Measurements from ENCODE around the gene TSSK6.
A peak's percentile ranks its signal among the peaks of the same experiment; 100 is the strongest.

TSSK6 gene

DNA sequence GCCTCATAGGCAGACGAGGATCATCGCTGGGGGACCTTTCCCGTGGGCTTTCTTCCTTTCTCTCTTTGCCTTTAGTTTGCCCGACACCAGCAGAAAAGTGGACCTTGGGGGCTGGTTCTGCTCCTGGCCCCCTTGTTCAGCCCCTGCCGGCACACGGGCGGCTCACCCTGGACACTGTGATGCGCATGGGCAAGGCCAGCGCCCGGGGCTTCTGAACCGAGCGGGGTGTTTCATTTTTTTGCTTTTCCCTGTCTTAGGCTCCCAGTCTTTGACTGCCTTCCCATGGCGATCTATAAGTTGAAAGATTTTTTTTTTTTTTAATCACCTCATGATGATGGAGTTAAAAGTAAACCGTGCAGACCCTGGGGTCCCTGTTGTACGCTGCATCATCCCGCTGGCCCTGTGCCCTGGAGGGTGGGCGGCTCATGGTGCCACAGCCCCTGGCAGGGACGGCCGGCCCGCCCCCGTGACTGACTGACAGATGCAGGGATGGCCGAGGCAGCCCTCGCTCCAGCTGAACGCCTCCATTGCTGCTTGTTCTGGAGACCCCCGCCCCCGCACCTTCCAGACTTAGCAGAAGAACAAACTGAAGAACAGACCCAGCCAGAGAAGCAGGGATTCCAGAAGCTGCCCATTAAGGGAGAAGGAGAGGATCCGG is 9.6 kb downstream of the TSSK6 start:
- DNase-seq (ENCODE audit: low read depth in 2 of 2): no peak

DNA sequence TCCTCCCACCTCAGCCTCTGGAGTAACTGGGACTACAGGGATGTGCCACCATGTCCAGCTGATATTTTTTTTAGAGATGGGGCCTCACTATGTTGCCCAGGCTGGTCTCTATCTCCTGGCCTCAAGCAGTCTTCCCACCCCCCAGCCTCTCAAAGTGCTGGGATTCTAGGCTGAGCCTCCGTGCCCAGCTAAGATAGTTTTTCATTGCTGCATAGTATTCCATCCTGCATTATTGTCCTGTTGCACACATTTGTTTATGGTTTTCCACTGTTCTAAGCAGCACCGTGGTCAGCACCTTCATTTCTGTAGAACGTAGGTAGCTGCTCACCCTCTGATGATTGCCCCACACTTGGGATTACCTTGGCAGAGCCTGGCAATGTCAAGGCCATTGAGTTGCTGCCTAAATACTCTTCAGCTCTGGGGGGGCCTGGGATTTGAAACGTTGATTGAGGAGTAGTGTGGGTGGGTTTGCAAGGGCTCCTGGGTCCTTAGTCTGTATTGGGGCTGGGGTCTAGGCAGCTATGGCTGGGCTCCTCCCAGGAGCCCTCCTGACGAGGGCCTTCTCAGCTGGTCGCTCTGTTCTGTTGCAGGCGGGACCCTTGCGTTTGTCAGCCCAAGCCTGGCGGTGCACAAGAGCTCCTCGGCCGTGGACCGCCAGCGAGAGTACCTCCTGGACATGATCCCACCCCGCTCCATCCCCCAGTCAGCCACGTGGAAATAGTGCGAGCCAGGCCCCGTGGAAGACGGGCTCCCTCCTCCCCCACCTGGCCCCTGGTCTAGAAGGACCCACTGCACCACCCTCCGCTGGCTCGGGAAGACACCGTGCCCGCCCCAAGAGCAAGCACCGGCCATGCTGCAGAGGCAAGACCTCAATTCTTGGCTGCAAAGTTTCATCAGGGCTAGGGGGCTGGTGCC is 10.3 kb downstream of the TSSK6 start:
- DNase-seq (ENCODE audit: low read depth in 2 of 2): no peak

DNA sequence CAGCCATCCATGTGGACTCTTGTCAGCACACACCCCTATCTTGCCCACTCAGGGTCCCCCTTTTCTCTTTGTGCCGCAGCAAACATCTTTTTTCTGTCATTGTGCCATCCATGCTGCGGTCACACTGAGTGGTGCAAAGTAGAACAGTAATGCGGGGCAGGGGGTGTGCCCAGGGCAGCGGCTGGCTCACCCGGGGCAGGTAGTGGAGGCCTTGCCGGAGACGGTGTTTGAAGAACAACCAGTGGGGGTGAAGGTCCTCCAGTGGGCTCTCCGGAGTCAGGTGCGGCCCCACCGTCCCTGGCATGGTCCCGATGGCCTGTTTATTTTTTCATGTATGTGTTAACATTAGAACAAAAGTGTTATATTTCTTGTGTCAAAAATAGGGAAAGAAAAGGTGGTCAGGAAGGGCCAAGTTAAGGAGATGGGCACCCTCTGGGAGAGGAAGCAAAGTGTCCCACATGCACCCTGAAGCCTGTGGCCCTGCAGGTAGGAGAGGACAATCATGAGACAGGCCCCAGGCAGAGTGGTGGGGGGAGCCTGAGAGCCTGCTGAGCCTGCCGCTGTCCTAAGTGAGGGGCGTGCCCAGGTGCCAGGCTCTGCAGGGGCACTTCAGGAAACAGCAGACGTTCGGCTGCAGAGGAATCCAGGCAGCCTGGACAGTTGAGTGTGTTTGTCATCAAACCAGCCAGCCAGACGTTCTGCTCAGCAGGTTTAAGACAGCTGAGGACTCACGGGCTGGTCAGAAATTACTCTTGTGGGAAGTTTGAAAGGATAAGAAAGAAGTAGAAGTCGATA is 12.3 kb downstream of the TSSK6 start:
- DNase-seq (ENCODE audit: low read depth in 2 of 2): no peak

DNA sequence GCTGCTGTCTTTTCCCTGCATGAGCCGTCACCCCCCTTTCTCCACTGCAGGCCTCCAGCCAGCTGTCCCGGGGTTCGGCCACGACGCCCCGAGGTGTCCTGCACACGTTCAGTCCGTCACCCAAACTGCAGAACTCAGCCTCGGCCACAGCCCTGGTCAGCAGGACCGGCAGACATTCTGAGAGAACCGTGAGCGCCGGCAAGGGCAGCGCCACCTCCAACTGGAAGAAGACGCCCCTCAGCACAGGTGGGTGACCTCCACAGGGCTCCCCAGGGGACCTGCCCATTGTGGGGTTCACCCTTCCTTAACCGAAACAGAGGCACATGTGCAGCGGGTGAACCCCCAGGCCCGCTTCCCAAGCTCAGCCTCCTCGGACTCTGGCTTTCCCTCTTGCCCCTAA is 13.1 kb downstream of the TSSK6 start:
- DNase-seq (ENCODE audit: low read depth in 2 of 2): no peak

DNA sequence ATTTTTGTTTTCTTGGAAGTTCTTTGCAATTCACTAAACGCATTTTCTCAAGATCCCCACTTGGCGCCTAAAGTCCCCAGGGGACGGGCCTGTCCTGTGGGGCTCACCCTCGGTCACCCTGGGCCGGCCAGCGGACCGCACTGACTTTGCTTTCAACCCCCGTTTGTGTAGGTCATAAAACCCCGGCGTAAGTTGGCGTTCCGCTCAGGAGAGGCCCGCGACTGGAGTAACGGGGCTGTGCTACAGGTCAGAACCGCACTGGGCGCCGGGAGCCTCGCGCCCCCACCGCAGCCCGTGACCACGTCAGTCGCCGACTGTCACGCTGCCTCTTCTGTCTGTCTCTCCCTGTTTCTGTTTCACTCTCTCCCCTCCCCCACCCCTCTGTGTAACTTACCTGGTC is 13.6 kb downstream of the TSSK6 start:
- DNase-seq (ENCODE audit: low read depth in 2 of 2): no peak

DNA sequence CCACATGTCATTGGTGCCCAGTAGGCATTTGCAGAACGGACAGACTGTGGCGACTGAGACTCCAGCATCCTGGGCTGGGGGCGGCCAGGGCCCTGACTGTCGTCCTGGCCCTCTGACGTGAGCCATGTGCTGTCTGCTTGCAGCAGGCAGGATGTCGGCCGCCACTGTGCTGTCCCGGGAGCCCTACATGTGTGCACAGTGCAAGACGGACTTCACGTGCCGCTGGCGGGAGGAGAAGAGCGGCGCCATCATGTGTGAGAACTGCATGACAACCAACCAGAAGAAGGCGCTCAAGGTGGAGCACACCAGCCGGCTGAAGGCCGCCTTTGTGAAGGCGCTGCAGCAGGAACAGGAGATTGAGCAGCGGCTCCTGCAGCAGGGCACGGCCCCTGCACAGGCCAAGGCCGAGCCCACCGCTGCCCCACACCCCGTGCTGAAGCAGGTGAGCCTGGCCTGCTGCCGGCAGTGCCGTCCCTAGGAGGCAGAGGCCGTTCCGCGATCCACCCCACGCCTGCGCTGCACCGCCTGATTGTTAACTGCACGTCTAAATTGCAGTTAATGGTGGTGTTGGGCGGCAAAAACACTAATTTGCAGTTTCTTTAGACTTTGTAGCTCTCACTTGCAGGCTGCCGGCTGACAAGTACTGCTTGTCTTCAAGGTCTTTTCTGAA is 14.2 kb downstream of the TSSK6 start:
- no peak for DNase-seq (ENCODE audit: low read depth in 2 of 2)

DNA sequence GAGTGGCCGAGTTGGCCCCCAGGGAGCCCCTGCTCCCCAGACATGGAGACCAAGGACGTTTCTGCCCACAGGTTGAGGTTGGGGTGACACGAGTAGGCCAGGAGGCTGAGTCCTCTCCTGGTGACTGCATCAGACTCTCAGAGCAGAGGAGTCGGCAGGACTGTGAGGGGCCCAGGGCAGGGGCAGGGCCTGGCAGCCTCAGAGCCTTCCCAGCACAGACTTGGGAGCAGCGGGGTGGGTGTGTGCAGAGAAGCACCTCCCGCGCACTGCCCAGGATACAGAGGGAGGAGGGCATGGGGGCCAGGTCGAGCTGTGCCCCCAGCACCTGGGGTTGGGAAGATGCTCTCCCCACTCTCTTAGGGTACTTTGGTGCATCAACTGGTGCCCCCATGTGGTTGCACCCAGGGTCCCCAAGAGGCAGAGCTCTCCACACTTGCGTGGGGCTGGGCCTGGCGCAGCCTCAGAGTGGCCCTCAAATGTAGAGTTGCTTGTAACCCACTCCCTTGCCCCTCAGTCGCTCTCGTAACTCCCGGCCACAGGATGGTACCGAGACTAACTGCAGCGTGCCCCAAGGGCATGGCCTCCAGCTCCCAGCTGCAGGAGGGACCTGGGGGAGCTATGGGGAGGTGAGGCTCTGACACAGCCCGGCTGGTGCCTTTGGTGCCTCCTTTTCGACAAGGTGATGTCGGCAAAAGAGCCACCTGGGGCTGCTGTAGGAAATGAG is 15.9 kb downstream of the TSSK6 start:
- DNase-seq (ENCODE audit: low read depth in 2 of 2): no peak

DNA sequence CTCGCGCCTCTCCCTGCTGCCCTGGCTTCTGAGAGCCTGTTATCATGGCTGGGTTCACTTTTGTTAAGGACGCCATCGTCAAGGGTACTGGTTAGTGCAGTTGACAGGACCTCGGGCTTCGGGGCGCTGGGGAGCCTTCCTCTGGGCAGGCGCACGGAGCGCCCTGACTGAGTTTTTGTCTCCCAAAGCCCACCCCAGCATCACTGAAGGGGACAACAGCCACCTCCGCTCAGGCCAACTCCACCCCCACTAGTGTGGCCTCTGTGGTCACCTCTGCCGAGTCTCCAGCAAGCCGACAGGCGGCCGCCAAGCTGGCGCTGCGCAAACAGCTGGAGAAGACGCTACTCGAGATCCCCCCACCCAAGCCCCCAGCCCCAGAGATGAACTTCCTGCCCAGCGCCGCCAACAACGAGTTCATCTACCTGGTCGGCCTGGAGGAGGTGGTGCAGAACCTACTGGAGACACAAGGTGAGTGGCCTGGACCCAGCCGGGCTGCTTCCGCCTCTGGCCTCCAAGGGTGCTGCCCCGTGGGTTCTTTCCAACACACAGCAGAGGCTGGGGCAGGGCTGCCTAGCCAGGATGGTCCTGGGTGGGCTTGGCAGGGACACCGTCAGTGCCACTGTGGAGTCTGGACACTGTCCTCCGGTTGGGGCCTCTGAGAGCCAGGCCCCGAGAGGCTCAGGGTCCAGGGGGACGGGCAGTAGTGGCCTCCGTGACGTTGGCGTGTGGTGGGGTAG is 16.9 kb downstream of the TSSK6 start:
- no peak for DNase-seq (ENCODE audit: low read depth in 2 of 2)

DNA sequence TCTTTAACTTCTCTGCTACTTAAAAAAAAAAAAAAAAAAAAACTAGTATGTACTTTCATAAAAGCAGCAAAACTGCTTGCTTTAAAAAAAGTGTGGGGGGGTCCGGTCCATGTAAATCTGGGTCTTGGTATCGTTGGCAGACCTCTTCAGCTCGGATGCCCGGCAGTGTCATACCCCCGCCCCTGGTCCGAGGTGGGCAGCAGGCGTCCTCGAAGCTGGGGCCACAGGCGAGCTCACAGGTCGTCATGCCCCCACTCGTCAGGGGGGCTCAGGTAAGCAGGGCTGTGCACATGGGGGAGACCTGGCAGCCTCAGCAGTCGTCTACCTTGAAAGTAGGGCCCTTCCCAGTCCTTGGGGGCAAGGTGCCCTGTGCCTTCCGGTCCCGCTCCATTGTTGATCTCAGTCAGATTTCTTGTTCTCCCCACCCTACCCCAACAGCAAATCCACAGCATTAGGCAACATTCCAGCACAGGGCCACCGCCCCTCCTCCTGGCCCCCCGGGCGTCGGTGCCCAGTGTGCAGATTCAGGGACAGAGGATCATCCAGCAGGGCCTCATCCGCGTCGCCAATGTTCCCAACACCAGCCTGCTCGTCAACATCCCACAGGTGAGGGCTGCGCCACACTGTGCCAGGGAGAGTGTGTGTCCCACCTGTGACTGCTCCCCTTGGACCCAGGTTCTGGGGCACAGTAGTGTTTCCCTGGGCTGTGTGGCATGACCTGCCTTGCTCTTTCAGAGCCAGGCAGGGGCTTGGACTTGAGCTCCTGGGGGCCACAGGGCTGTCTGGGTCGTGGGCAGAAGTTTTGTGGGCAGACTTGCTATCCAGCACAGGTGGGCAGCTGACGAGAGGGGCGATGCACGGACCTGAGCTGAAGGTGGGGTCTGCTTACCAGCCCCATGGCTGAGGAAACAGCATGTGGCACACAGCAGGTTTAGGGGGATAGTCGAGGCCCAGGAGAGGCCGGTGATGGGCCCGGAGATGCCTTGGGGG is 19.4 kb downstream of the TSSK6 start:
- no peak for DNase-seq (ENCODE audit: low read depth in 2 of 2)

DNA sequence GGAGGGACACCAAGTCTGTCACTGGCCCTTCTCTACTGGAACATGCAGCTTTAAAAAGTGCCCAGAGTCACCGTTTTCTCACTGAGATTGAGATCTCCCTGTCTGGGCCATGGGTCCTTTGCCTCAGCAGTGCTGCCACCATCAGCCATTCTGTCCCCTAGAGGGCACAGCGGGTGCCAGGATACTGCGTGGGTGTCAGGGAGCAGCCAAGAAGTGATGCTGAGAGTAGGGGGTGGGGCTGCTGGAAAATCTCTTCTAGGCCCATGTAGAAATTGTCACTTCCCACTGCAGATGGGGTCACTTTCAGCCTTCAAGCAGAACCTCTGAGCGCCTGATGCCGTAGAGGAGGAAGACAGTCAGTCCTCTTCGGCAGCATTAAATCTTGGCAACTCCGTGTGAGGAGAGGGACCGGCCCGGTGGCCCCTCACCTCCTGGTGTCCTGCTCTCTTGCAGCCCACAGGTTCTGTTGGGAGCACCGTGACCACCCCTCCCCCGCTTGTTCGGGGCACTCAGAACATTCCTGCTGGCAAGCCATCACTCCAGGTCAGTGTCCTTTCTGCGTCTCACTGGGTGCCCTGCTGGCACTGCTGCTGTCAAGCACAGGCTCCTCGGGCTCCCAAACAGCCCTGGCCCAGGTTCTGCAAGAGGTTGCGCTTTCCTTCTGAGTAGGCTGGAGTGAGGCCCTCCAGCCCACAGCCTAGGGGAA is 21.4 kb downstream of the TSSK6 start:
- no peak for DNase-seq (ENCODE audit: low read depth in 2 of 2)

DNA sequence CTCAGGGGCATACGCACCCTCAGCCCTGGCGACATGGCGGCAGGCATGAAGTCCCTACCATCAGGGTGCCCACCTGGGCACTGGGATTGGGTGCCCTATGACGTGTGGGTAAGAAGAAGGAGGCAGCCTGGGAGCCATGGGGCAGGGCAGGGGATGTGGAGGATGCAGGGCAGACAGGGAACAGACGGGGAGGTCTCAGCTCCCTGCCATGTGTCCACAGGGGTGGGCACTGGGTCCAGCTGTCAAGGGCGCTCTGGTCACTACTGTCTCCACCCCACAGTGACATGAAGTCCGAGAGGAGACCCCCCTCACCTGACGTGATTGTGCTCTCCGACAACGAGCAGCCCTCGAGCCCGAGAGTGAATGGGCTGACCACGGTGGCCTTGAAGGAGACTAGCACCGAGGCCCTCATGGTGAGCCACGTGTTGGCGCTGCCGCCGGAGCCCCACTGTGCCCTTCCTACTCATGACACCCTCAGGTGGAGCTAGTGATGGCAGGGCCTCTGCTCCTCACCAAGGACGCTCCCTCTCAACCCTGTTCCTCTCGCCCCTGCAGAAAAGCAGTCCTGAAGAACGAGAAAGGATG is 23.2 kb downstream of the TSSK6 start:
- DNase-seq (ENCODE audit: low read depth in 2 of 2): no peak

DNA sequence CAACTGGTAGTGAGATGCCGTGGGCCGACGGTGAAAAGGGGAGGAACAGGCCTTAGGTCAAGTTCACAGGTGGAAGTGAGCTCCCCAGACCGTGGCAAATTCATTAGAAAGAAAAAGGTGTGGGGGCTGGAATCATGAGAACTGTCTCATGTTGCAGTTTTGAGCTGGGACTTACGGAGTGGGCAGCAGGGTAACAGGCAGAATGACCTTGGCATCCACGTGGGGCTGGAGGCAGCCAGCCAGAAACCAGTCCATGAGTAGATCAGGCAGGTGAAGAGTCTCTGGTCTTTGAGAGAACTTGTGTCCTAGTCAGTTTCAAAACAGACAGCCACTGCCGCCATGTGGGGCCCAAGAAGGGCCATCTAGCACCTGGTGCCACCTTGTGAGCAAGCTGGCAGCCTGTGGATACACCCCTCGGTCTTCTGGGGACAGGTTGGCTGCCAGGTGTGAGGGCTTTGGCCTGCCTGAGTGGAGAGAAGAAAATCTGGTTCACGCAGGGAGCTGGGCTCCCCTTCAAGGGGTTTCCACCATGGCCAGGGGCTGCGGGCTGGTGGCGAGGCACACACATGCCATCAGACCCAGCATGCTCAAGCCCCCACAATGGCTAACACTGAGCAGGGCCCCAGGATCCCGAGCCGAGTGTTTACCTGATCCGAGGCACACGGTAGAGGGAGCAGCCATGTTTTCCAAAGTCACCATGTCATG is 23.9 kb downstream of the TSSK6 start:
- DNase-seq (ENCODE audit: low read depth in 2 of 2): no peak

DNA sequence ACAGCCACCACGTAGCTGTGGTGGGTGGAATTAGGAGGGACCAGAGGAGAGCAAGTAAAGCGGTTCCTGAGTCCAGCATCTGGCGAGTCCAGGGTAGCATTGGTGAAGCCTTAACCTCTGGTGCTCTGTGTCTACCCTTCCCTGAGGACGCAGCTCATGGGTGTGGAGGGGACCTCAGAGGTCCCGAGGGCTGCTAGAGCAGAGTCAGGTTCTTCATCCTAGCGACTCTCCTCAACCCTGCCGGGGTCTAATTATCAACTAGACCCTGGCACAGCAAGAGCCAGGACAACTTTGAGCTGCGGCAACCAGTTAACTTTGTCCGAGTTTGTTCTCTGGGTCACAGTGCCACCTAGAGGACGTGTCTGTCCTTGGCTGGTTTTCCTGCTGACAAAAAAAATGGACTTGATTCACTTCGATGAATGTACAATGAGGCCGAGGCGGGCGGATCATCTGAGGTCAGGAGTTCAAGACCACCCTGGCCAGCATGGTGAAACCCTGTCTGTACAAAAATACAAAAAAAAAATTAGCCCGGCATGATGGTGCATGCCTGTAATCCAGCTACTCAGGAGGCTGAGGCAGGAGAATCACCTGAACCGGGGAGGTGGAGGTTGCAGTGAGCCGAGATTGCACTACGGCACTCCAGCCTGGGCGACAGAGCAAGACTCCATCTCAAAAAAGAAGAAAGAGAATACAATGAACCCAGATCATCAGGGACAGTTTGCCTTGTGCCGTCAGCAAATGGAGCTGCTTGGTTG is 25.0 kb downstream of the TSSK6 start:
- DNase-seq (ENCODE audit: low read depth in 2 of 2): peak; percentile 61 to 75

DNA sequence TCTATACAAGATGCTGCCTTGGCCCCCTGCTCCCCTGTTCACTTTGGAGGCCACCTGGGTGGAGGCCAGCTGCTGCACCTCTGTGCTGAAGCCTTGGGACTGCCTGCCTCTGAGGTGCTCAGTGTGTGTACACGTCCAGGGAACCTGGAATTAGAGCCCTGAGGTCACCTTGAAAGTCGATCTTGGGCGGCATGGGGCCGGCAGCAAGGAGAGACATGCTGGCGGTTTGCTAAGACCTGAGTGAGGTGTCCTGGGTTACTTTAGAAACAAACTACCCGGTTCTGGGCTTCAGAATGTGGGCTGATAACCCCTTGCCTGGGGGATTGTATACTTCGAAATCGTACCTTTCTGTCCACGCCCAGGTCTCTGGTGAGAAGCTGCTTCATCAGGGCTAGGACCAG is 25.5 kb downstream of the TSSK6 start:
- no peak for DNase-seq (ENCODE audit: low read depth in 2 of 2)

DNA sequence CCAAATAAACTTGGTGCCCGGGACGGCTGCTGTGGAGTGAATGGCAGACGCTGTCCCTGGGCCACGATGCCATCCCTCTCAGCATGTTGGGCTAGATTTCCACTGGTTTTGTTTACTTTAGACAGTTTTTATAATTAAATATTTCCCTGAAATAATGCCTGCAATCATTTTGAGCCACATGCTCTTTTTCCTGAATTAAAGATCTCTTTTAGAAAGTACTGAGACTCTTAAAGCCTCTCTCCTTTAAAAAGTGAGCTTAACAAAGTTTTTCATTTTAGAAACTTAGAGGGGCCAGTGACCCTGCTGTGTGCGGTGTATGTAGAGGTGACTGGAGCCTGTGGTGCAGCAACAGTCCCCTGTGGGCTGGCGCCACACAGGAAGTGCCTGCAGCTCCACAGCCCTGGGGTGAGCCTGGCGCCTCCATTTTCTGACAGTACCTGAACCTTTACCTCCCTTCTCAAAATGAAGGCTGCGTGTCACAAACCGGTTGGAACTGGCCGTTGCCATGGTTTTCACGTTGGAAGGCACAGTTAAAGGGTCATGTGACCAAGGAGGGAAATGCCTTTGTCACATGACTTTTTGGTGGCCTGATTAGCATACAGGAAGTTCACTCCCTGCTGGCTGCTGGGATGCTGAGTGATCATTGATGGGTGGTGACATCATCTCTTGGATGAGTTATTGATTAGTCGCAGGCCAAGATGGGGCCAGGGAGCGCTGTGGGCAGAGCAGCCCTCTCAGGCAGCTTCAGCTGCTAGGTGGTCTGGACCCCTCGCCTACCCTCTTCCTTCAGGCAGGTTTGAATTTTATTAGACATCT is 26.3 kb downstream of the TSSK6 start:
- peak; percentile 65 to 67 for DNase-seq (ENCODE audit: low read depth in 2 of 2)
